Upper lobe of right lung (tissue), 1 donor: ENCODE data around the gene ADAMTSL3. TPM values are rescaled to one million over a fixed set of nuclear protein-coding genes. Genes with fewer than 3 reads are reported as not detected.

Experiments
- ATAC-seq: fragments of 200-7000 bp; cut with Tn5 transposase; one replicate; pipeline ENCODE4 v1.9.1; 2020; ENCODE audit warnings: mild to moderate bottlenecking, moderate library complexity
- DNase-seq: peaks from one replicate; pipeline ENCODE4 v3.0.0-alpha.2; 2020
- H3K27ac ChIP-seq: fragments of 200-600 bp; one replicate; pipeline ENCODE4 v1.8.0; 2022
- H3K27me3 ChIP-seq: fragments of 200-600 bp; one replicate; pipeline ENCODE4 v1.8.0; 2022; ENCODE audit warnings: mild to moderate bottlenecking
- H3K36me3 ChIP-seq: fragments of 200-600 bp; one replicate; pipeline ENCODE4 v1.8.0; 2022
- H3K4me1 ChIP-seq: fragments of 200-600 bp; one replicate; pipeline ENCODE4 v1.8.0; 2022
- H3K4me3 ChIP-seq: fragments of 200-600 bp; one replicate; pipeline ENCODE4 v1.8.0; 2022; ENCODE audit warnings: mild to moderate bottlenecking
- H3K9me3 ChIP-seq: fragments of 200-600 bp; one replicate; pipeline ENCODE4 v1.8.0; 2022
- intact Hi-C: fragments of 100-400 bp; cut with DNase I; formaldehyde crosslinking; loops from one replicate; pipeline ENCODE4 v1.11.0; 2022
- total RNA-seq: library from RNA; stranded (reverse); fragmentation: NEBNext Ultra II Directional; extraction: Animal tissue kit (Norgen Biotek cat#: 25700); gene quantifications from one replicate; pipeline ENCODE4 v1.2.1, GENCODE V29; 2021
- TF ChIP-seq, protein P1 (sequence below): fragments of 200-600 bp; IDR thresholded peaks from one replicate; pipeline ENCODE4 v1.8.0; 2022; ENCODE audit warnings: antibody characterized with exemption
- donor health status: DM: no; HTN: yes; CAD: no; lungs with severe emphysema.

ADAMTSL3 gene
- total RNA-seq, 1 donor from 2014 or later = 26.2 TPM

DNA sequence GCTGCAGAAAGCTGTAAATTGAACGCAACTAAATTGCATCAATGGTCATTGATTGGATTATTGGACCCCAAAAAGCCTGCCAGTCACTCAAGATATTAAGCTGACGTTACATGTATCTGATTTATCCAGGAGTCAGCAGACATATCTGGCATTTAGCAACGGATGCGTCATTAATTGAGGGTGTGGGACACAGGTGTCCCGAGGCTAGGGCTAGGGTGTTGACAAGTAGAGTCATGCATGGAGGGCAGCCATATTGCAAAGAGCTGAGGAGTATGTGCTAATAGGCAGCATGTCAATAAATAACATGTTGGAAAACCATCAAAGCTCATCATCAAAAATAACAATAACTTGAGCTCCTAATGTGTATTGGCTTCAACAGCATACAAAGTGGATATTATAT is 347.1 kb downstream of the ADAMTSL3 start:
- no peak for ATAC-seq
- intact Hi-C loops = no loop called here
- Histone ChIP-seq H3K9me3 (no peaks in the 10 kb centered on the region), H3K4me1 (no peaks in the 10 kb centered on the region), H3K27me3 (no peaks in the 10 kb centered on the region), H3K36me3 (no peaks in the 10 kb centered on the region), H3K4me3 (no peak overlapping the region), H3K27ac (no peak overlapping the region)
- DNase-seq = no peak
- TF ChIP-seq, protein P1, sequence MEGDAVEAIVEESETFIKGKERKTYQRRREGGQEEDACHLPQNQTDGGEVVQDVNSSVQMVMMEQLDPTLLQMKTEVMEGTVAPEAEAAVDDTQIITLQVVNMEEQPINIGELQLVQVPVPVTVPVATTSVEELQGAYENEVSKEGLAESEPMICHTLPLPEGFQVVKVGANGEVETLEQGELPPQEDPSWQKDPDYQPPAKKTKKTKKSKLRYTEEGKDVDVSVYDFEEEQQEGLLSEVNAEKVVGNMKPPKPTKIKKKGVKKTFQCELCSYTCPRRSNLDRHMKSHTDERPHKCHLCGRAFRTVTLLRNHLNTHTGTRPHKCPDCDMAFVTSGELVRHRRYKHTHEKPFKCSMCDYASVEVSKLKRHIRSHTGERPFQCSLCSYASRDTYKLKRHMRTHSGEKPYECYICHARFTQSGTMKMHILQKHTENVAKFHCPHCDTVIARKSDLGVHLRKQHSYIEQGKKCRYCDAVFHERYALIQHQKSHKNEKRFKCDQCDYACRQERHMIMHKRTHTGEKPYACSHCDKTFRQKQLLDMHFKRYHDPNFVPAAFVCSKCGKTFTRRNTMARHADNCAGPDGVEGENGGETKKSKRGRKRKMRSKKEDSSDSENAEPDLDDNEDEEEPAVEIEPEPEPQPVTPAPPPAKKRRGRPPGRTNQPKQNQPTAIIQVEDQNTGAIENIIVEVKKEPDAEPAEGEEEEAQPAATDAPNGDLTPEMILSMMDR = no peak

DNA sequence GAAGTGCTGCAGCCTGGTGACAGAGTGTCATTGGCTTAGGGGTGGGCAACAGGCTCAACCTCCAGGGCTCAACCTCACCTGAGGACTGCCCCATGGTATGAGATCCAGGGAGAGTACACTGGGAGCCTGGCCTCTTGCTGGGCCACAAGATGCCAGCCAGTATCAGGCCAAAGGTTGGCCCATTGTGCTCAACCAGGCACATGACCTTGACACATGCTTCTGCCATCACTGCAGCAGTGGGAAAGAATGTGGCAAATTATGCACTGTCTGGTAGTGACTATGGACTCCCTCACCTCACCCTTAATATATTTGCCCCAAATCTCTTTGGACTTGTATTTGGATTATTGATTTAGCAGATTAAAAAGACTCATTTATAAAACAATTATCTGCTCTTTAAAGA is 347.7 kb downstream of the ADAMTSL3 start:
- peak; percentile 20 for ATAC-seq

DNA sequence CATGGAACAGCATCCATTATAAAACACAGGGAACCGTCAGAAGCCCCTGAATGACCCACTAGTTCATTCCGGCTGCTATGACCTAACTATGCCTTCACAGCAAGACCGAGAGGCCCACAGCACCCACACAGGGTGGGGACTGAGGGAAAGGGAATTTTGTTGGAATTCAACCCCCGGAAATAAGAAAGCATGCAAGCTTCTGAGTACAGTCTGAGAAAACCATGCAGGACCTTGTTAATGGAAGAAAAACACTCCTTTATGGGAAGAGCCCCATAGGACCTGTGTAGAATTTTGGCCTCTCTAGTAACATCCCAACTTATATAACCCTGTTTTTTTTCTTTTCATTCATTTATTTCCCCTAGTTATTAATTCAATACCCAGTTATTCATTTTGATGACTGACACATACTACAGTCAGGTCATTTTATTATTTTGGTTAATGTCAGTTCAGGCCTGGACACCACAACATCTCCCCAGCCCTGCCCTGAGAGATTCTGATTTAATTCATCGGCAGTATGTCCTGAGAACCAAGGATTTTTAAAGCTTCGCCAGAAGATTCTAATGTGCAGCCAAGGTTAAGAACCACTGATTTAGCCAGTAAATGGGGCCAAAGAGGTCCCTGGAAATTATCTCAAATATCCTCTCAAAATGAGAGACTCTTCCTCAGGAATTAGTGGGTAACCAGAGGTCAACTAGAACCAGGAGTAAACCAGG is 350.0 kb downstream of the ADAMTSL3 start:
- ATAC-seq (no peak), DNase-seq (no peak)
- Histone ChIP-seq H3K4me3 (no peak overlapping the region), H3K36me3 (no peaks in the 10 kb centered on the region), H3K27me3 (no peaks in the 10 kb centered on the region), H3K9me3 (no peaks in the 10 kb centered on the region), H3K4me1 (no peaks in the 10 kb centered on the region), H3K27ac (no peak overlapping the region)
- intact Hi-C loops = no loop called here
- TF ChIP-seq, protein P1 = no peak

More for the DNA sequence above, 347.7 kb downstream of the ADAMTSL3 start:
- Histone ChIP-seq H3K27me3 (no peaks in the 10 kb centered on the region), H3K4me3 (no peak overlapping the region), H3K27ac (no peak overlapping the region), H3K36me3 (no peaks in the 10 kb centered on the region), H3K9me3 (no peaks in the 10 kb centered on the region), H3K4me1 (no peaks in the 10 kb centered on the region)
- DNase-seq = no peak
- TF ChIP-seq, protein P1 = no peak
- intact Hi-C loops = no loop called here

DNA sequence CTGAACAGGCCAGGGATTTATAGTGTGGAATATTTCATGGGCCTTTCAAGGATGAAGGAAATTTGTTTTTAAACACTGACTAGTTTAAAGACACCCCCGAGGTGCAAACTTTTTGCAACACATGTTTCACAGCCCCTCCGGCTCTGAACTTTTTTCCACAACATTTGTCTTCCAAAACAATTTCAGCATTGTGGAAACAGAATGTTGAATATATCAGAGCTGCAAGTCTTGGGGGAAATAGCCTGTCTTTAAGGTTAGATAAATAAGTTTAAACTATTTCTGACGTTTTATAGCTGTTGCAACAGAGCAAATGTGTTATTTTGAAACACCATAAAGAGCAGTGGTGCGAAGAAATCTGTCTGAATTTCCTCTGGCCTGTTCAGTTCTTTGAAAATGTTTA is 352.5 kb downstream of the ADAMTSL3 start:
- intact Hi-C loops = no loop called here
- Histone ChIP-seq H3K4me3 (no peak overlapping the region), H3K4me1 (no peaks in the 10 kb centered on the region), H3K27me3 (no peaks in the 10 kb centered on the region), H3K27ac (no peak overlapping the region), H3K9me3 (no peaks in the 10 kb centered on the region), H3K36me3 (no peaks in the 10 kb centered on the region)
- TF ChIP-seq, protein P1 = no peak
- DNase-seq (no peak), ATAC-seq (no peak)

DNA sequence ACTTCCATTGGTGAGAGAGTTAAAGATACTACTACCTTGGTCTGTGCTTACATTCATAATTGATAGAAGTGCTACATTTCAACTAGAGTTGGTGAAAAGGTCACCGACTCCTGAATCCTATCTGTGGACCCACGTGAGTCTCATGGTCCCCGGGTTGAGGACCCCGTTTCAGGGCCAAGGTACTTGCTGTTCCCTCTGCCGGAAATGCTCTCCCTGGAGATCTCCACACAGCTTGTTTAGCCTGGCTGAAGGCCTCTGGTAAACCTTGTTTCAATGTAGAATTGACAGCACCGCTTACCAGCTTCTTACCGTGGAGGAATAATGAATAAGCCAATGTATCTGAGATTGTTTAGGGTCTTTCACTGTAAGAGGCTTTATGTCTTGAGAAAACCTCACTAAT is 355.7 kb downstream of the ADAMTSL3 start:
- H3K36me3 ChIP-seq = no peaks in the 10 kb centered on the region
- intact Hi-C loops = no loop called here
- DNase-seq (no peak), ATAC-seq (no peak)
- H3K27me3 ChIP-seq = no peaks in the 10 kb centered on the region
- H3K9me3 ChIP-seq = no peaks in the 10 kb centered on the region
- no peaks in the 10 kb centered on the region for H3K4me1 ChIP-seq
- no peak overlapping the region for H3K27ac ChIP-seq
- no peak overlapping the region for H3K4me3 ChIP-seq
- TF ChIP-seq, protein P1 = no peak

DNA sequence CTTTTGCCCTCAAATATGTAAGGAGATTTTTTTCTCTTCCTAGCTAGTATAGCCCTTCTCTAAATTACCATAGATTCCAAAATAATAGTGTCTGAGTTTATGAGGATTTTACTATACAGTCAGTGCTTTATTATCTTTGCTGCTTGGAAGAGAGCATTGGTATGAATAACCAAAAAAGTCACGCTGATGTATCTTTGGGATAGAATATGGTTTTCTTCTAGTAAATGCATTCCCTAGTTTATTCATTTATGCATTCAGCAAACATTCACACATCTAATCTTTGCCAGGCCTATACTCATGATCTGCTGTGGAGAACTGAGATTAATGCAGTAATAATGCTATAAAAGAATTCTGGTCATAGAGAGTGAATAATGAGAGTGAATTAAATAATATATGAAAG is 356.3 kb downstream of the ADAMTSL3 start:
- ATAC-seq (no peak), DNase-seq (no peak)

More for the DNA sequence above, 356.3 kb downstream of the ADAMTSL3 start:
- no peaks in the 10 kb centered on the region for H3K9me3 ChIP-seq
- TF ChIP-seq, protein P1 = no peak
- H3K36me3 ChIP-seq = no peaks in the 10 kb centered on the region
- intact Hi-C loops = no loop called here
- H3K27ac ChIP-seq = no peak overlapping the region
- no peaks in the 10 kb centered on the region for H3K4me1 ChIP-seq
- H3K4me3 ChIP-seq = no peak overlapping the region
- H3K27me3 ChIP-seq = no peaks in the 10 kb centered on the region
